DMS79 (cell line): ENCODE data around the gene URGCP.
"Not testable (repeated sequence)": the region's sequence is repeated elsewhere in the genome, so short reads cannot be mapped to it uniquely, and the experiment has no call there.

Source experiments
- DNase-seq: peaks from one replicate; lab custom pipeline; 2025; lab: John Stamatoyannopoulos, UW

URGCP gene

DNA sequence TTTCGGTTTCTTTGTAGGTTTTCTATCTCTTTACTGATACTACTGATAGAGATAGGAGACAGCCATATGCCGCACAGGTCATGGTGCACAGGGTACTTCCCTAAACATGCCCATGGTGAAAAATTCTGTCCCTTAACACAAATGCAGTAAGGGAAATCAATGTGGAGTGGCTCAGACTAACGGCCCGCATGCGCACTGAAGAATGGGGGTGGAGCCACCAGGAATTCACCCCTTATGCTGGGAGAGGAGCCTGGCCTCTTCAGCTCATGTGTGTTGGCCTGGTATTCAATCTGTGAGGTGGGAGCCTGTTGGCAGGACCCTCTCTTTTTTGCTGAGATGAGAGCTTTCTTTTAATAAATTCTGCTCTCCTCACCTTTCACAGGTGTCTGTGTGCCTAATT lies 8.4 kb upstream of the URGCP start:
- DNase-seq: no peak

DNA sequence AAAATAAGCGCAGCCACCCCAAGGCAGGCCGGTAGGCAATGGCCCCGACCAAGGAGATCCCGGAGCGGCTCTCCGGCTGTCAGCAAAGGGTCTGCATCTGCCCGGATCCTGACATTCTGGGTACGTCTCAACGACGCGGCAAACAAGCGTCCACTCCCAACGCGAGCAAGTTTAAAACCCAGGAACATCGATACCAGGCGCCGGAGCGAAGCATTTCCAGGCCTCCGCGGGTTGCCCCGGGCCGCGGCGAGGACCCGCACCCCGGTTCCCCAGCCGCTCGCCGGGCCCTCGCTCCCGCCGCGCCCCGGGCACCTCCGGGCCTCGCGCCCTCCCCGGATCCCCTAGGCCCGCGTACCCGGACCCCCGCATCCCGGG lies 453 bp downstream of the URGCP start:
- DNase-seq: peak; percentile 24

DNA sequence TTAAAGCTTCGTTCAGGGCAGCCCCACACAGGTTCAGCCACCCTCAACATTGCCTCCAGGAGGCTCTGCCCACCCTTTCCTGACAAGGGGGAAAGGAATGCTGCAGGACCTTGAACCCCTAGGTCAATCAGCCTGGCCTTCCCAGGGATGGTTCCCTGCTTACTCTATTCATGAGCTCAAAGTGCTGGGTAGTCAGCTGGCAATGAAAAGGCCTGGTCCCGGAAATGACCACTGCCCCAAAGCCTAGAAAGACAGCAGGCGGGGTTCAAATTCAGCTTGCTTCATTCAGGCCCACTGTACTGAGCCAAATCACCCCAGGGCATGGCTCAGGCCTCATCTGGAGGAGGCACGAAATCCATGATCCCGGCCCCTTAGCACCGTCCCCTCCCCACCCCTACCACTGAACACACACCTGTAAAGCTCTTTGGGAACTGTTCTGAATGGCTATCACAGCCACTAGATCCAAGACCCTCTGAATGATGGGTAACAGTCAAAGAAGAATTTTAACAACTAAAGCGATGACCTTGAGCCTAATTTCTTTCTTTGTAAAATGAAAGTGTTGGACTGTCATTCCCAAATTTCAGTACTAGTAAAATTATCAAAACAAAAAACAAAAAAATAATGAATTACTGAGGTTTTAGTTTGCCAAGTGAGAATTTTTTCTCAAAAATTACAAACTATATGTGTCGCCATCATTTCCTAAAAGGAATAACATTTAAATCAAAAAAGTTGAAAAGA lies 1.0 kb downstream of the URGCP start:
- no peak for DNase-seq

DNA sequence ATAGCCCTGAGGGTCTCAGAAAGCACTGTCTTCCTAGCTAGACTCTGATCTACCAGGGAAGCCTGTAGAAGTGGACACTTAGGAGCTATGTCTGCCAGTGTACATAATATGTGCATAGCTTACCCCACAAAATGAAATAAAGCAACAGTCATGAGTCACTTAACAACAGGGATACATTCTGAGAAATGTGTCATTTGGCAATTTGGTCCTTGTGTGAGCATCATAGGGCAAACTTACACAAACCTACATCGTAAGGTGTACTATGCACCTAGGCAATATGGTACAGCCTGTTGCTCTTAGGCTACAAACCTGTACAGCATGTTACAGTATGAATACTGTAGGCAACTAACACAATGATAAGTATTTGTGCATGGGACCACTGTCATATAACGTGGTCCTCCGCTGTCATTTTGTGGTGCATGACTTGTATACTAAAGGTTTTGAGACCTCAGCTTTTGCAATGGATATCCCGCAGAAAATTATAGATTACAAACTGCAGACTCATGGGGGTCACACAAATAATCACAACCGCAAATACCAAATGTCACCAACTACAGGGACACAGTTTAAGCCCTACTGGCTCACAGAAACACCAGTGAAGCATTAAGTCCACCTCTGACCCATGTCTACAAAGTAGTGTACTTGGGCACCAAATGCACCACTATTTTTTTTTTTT lies 1.7 kb downstream of the URGCP start:
- DNase-seq: no peak

DNA sequence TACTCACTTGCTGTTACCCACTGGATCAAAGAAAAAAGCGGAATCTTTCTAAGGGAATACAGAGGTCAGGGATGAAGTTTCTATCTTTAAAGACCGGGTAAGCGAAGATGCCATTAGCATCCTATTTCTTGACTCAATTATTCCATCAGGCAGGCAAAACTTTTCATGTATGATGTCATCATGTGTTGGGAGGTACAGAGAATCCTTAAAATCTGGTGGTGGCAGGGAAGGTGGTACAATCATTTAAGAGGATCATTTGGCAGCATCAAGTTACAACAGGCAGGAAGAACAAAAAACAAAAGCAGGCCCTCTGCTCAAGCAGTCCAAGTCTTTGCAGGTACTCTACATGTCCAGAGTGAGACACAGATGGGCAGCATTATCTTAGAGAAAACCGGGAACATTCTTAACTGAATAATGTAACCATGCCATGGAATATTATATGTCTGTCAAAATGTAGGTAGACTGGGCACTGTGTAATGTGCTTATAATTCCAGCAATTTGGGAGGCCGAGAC lies 3.8 kb downstream of the URGCP start:
- no peak for DNase-seq

DNA sequence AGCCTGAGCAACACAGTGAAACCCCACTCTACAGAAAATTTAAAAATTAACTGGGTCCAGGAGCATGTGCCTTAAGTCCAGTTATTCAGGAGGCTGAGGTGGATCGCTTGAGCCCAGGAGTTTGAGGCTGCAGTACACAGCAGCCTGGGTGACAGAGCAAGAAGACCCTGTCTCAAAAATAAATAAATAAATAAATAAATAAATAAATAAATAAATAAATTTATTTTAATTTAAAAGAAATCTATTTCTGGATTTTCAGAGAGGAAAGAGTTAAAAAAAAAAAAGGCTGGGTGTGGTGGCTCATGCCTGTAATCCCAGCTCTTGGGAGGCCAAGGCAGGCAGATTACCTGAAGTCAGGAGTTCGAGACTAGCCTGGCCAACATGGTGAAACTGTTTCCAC lies 7.8 kb downstream of the URGCP start:
- not testable (repeated sequence) for DNase-seq

DNA sequence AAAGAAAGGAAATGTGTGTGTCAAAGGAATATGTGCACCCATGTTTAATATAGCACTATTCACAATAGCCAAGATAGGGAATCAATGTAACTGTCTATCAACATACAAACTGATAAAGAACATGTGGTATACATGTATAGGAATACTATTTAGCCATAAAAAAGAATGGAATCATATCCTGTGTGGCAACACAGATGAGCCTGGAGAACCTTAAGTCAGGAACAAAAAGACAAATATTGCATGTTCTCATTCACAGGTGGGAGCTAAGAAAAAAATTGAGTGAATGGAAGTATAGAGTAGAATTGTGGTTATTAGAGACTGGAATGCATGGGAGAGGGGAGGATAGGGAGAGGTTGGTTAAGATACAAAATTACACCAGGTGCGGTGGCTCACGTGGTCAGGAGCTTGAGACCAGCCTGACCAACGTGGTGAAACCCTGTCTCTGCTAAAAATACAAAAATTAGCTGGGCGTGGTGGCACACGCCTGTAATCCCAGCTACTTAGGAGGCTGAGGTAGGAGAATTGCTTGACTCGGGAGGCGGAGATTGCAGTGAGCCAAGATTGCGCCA lies 10.5 kb downstream of the URGCP start:
- no peak for DNase-seq

DNA sequence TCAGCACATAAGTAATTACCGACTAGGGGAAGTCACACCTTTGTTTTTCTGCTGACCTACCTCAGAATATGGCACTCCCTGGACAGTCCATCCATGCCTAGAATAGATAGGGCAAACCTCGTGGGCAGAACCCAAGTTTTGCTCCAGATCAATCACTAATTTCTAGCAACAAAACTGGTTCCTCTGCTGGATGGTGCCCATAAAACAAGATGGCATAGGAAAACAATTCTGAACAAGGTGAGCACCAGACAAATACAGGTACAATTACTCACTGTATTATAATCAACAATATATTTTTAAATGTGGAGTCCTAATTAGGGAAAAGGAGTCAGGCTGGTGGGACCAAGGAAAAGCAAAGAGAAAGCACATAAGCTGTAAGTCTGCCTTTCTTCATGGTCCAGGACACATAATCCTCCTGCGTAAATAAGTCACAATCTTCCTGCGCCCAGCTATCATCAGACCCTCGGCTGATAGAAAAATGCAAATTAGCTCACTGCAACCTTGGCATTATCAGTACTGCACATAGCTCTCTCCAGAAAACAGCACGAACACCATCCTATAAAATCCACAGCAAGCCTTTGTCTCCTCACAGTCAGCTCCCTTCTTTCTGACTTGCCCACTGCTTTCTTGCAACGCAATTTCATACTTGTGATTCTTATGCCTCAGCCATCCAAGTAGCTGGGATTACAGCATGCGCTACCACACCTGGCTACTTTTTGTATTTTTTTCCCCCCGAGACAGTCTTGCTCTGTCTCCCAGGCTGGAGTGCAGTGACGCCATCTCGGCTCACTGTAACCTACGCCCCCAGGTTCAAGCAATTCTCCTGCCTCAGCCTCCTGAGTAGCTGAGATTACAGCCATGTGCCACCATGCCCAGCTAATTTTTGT lies 15.1 kb downstream of the URGCP start:
- DNase-seq: no peak

DNA sequence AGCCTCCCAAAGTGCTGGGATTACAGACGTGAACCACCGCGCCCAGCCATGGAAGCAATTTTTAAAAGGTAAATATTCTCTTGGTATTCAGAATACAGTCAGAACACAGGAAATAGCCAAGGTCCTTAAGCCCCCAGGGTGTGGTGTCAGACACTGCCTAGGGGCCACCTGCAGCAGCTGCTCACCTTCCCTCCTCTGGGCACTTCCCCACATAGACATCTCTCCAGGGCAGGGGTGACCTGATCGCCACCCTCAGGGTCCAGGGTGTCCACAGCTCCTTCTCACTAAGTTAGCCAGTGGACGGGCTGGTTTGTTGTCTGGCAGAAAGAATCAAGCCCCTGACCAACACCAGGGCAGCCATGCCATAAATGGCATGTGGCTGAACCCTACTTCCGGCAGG lies 15.9 kb downstream of the URGCP start:
- DNase-seq: no peak

DNA sequence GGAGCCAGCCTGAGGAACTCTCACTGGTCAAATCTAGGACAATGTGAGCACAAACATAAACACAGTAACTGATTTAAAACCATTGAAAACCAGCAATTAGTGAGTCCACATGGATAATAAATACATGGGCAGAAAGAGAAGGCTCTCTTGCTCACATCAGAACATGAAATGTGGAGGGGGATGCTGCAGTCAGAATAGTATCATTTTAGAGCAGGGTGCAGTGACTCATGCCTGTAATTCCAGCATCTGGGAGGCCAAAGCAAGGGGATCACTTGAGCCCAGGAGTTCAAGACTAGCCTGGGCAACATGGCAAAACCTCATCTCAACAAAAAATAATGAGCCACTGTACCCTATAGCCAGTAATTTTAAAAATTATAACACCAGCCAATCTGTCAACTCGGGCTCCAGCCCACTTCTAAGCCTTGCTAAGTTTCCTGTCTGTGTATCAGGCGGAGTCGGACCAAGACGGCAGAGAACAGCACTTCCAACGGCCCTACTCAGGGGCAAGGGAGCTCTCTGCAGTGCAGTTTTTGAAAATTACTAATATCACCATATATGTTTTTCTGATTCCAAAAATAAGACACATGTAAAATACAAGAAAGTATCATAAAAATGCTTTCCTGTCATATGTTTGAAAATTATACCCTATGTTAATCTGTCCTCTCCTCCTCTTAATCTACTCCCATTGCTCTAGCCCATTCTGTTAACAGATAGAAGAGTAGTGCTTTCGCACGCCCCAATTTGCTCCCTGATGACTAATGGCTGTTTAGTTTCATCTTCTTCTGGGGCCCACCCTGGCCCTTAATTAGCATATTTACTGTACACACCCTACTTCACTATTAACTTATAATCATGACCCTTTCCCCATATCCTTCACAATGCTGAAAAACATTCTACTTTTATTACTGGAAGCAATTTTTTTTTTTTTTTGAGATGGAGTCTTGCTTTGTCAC lies 17.1 kb downstream of the URGCP start:
- no peak for DNase-seq

DNA sequence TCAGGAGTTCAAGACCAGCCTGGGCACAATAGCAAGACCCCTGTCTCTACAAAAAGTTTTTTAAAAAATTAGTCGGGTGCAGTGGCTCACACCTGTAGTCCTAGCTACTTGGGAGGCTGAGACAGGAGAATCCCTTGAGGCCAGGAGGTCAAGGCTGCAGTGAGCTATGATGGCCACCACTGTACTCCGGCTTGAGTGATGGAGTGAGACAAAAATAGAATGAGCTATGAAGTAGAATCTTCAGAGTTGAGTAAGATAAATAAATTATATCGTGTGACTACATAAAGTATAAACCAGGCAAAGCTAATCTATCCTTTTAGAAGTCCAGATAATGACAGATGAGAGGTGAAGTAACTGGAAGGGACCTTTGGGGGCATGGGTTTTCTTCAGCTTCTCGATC lies 21.8 kb downstream of the URGCP start:
- DNase-seq: no peak

DNA sequence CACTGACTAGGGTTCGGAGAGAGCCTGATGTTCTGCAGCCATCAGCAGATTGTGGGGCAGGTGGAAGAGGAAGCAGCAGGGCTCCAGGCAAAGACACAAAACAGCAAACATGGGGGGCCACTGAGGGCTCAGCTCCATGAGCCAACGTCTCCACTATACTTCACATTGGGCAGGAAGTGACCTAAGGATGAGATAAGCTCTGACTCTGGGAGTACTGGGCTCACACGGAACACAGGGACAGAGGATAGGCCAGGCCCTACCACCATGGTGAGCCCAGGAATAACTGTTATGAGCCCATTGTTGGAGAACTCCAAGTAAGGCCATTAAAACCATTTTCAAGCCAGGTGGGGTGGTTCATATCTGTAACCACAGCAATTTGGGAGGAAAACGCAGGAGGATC lies 22.2 kb downstream of the URGCP start:
- DNase-seq: no peak

DNA sequence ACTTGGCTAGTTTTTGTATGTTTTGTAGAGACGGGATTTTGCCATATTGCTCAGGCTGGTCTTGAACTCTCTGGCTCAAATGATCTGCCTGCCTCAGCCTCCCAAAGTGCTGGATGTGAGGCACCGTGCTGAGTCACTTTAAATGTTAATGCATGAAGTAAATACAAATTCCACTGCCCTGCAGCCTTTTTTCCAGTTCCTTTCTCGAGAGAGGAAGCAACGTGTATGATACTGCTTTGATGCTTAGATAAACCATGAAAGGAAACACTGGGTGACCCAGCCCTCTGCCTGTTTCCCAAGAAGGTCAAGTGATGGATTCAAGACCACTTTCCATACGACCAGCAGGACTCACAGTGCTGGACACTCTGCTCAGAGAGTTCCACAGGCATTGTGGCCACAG lies 25.8 kb downstream of the URGCP start:
- no peak for DNase-seq

DNA sequence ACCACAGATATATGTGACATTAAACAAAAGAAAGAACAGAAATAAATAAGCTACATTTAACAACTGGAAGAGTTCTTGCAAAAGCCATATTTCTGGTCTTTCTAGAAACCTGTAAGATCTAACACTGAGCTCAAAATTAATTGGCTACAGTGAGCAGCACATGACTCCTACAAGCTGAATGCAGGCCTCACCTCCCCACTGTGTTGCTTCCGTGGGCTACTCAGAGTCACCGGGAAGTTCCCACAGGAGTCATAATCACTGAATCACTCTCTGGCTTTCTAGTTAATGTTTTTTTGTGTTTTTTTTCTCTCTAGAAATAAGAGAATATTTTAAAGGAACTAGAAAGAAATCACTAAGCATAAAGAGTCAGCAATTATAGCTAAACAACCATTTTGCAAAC lies 26.9 kb downstream of the URGCP start:
- no peak for DNase-seq

DNA sequence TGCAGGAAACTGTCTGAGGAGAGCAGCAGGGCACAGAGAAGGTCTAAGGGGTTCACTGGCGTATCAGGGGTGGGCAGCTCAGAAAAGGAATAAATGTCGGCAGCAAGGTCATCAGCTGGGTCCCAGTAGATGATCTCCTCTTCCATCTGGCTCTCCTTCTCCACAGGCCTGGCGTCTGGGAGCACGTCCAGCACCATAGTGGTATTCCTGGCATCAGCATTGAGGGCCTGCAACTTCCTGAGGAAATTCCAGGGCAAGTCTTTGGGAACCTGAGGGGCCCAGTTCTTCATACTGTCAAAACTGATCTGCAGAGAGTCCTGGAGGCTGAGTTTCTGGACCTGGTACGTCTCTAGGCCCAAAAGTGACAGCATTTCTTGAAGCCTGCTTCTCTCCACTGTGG lies 27.5 kb downstream of the URGCP start:
- no peak for DNase-seq

DNA sequence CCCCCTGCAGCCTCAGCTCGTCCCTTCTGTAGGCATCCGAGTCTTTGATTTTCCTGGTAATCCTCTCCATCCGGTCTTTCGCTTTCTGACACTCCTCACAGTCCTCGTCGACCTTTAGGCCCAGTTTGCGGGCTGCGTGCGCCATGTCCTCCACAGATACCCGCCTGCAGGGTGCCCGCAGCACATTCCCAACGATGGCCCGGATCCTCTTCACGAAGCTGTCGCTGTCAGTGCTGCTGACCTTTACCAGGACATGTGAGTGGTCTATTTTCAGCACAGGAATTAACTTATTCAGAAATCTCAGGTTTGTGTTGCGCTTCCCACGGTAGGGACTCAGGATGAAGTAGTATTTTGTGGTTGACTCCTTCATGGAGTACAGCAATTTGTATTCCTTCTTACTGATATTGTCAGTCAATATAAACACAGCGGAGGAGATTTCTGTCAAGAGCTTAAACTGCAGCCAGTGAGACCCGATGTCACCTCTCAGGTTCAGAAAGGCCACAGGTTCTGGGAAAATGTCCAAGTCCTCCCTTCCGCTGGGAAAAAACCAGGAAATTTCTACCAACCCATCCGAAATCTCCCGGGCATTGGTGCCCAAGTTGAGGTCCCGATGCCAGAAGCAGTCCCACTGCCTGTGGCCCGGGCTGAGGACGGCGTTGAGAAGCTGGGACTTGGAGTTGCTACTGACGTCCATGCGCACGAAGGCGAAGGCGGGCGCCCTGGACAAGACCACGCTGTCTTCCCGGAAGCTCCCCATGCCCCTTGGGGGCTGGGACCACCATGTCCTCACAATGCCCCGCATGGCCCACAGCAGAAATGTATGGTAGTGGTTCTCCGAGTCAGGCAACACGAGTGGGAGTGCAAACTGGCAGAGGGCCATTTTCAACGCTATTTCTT lies 28.2 kb downstream of the URGCP start:
- DNase-seq: no peak

DNA sequence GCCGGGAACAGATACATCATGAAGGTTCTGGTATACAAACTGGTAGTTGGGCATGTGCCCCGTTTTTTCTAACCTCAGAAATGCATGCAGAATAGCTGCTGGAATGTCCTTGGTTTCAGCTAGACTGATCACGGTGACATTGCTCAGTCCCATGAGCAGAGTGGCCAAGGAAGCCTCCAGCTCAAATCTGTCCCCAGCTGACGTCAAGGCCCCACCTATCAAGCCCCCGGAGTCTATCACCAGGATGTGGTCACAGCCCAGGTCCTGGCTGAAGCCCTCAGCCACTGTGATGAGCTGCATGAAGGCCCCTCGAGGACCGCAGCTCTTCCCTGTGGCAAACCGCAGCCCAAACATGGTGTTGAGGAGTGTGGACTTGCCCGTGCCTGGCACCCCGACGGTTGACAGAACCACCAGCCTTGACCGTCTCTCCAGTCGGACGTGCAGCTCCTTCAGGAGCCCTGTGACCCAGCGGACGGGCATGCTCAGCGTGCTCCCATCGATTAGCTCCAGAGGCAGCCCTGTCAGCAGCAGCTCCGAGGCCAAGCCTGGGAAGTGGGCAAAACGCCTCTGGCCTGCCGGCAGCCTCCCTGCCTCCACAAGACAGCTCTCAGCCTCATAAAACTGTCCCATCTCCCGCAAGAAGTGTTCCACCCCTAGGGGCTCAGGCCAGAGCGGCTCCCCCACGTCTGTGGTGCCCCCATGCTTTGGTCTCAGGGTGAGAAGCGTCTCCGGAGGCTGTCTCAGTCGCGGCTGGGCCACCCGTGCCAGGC lies 29.2 kb downstream of the URGCP start:
- DNase-seq: no peak

DNA sequence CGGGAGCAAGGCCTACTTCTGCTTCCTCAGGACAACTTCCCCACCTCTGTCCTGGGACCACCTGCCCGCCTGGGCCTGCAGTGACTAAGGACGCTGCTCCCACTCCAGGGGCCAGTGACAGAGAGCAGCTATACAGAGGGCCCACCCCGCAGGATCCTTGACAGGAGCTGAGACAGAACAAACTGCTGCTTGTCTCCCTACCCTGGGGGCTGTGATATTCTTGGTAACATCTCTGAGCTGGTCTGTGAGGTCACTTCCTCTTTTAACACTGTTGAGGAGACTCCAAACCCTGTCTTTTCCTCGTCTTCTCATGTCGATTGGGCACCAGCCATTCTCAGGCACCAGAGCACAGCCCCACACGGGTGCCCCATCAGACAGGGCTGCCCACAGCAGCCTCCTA lies 30.2 kb downstream of the URGCP start:
- no peak for DNase-seq

DNA sequence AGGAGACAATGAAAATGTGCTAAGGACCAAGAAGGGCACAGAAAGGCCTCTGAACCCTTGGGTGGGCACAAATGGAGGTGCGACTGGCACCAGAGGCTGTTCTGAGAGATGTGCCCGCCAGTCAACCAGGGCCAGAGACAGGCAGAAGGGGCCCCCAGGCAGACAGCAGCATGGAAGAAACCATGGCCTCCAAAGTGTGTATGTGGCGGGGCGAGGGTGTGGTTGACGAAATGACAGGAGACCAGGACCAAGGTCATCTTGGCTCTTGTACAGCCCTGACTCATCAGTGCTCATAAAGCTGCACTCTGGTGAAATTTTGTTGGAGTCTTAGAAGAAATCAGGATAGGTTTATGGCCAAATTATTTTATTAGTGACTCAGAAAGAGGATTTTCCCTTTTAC lies 33.1 kb downstream of the URGCP start:
- no peak for DNase-seq
